Erythroblast (primary cell): ENCODE data around the gene A3GALT2.
A peak's percentile ranks its signal among the peaks of the same experiment; 100 is the strongest.

Experiments used
- DNase-seq, 2 experiments: peaks; one replicate each; lab custom pipeline; 2025; lab: John Stamatoyannopoulos, UW
- GATA1 ChIP-seq: IDR thresholded peaks from 2 replicates; pipeline ENCODE4 v1.6.1; 2011; ENCODE audit warnings: low read depth, mild to moderate bottlenecking, control low read depth, low read length, moderate library complexity
- POLR2A ChIP-seq: IDR thresholded peaks from 2 replicates; pipeline ENCODE4 v1.6.1; 2011; ENCODE audit warnings: mild to moderate bottlenecking, low read length

Gene A3GALT2

GRCh38 chr1:33268927-33269610, 51.8 kb downstream of the A3GALT2 start:
- DNase-seq = no peak
- TF ChIP-seq POLR2A (no peak), GATA1 (no peak)

DNA sequence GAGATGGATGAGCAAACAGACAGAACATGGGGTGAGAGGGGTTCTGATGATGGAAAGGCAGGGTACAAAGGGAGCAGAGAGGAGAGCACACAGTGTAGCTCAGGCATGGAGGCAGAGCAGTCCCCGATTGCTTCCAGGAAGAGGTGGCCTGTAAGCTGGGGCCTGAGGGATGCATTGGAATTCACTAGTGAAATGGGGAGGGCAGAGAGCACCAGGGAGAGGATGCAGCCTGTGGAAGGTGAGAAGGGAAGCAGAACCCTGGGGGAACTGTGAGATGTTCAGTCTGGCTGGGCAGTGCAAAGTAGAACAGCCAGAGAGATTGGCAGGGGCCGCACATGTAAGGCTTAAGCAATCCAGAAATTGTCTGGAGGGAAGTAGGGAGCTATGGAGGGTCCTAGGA, 52.4 kb downstream of the A3GALT2 start:
- no peak for DNase-seq

DNA sequence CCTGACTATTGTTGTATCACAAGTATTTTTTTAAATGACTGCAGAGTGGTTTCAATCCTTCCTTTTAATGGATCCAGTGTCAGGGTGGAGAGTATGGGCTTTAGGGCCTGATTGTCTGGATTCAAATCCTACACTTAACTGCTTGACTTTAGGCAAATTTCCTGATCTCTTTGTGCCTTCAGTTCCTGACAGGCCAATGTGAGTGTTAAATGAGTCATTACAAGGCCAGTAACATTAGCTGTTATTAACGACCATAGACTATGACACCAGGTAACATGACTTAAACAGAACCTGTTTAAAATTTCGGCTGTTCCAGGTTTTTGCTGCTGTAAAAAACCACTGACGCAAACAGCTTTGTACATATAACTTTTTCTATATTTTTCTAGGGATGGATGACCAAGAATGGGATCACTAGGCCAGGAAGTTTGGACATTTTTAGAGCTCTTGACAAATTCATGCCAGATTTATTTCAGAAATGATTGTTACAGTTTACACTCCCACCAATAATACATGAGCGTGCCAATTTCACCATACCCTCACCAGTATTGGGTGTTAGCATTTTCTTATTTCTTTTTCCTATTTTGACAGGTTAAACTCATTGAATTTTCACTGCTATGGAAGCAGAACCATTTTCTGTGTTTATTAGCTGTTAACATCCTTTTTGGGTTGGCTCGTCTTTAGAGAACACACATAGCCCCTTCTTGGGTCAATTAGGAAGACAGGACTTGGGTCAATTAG, 53.3 kb downstream of the A3GALT2 start:
- TF ChIP-seq POLR2A (no peak), GATA1 (no peak)

More for the DNA sequence above, 52.4 kb downstream of the A3GALT2 start:
- no peak for TF ChIP-seq GATA1
- TF ChIP-seq POLR2A = no peak

GRCh38 chr1:33266766-33267165, 54.1 kb downstream of the A3GALT2 start:
- DNase-seq = no peak

More for the DNA sequence above, 53.3 kb downstream of the A3GALT2 start:
- DNase-seq = no peak

DNA sequence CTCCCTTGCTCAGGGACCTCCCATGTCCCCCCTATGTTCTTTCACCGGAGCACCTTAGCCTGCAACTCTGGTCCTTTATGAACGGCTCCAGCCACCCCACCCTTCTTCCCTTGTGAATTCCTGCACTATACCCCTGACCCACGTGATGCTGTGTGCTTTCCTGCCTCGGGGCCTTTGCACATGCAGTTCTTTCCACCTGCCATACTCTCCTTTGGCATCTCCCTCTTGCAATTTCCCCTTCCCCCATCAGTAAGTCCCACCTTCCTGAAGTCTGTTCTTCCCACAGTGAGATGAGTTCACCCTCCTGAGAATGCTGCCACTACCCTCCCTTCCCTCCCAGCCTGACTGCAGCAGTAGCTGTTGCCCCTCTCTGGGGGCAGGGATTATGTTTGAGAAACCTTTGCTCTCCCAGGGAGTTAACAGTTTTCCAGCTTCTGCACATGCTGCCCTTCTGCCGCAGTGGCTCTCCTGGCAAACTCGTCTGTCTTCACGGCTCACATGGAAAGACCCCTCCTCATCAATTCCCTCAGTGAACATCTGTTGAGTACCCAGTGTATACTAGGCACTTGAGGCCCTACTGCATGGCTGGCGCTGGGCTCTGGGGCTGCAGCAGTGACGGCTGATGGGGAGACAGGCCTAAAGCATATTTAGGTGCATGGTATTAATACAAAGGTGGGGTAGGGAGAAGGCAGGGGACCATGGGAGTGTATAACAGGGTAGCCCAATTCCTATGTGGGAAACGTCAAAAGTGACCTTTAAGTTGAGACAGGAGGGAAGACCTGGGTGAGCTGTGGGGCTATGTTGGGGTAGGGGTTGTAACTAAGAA, 54.9 kb downstream of the A3GALT2 start:
- TF ChIP-seq GATA1 (no peak), POLR2A (no peak)
- no peak for DNase-seq

More at GRCh38 chr1:33266766-33267165, 54.1 kb downstream of the A3GALT2 start:
- TF ChIP-seq POLR2A (no peak), GATA1 (no peak)

DNA sequence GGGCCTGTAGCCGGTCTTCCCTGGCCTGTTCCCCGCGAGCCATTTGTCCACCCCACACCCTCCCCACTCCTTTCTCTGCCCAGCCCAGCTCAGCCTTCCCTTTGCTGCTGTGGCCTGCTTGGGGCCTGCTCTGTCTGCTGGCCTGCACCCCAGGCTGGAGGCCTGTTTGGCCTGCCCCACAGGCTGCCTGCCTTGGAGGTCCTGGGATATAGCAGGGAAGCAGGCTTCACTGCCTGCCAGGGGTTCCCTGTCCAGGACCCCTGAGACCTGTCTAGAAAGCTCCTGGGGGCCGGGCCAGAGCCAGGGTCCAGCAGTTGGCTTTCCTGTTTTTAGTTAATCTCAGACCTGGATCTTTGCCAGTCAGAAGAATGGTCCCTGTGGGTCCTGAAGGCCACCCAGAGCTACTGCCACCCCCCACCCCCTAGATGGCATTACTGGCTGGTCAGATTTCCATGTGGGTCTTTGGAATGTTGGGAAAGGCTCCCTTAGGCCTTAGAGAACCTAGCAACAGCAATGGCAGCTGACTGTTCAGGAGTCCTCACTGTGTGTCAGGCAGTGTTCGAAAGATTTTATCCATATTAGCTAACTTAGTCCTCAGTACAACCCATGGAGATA, 56.9 kb downstream of the A3GALT2 start:
- no peak for TF ChIP-seq POLR2A
- TF ChIP-seq GATA1 = no peak
- no peak for DNase-seq

GRCh38 chr1:33261344-33261743, 59.6 kb downstream of the A3GALT2 start:
- no peak for TF ChIP-seq POLR2A
- TF ChIP-seq GATA1 = no peak
- DNase-seq = no peak

GRCh38 chr1:33260439-33260838, 60.5 kb downstream of the A3GALT2 start:
- no peak for TF ChIP-seq POLR2A
- TF ChIP-seq GATA1 = no peak
- DNase-seq = no peak

- TF ChIP-seq POLR2A (no peak), GATA1 (no peak)
- DNase-seq = no peak
These were observed 61.0 kb downstream of the A3GALT2 start for GRCh38 chr1:33259879-33260278.

DNA sequence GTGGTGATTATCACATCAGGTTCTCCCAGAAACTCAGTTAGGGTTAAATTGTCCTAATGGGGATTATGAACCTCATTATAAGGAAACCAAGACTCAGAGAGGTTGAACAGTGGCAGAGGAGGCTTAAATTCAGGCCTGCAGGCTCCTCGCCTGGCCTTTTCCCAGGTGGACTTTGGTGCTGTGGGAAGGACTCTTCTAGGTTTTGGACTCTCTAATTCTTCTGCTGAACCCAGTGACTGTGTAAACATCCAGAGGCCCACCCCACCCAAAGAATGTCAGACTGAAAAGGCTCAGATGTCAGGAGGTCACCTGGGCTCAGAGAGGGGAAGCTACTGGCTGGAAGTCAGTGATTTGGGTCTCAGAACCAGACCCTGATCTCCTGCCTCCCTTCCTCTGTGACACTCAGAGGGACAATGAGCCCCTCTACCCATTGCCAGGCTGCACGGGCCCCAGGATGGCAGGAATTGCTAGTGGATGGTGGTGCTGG, 62.1 kb downstream of the A3GALT2 start:
- DNase-seq = no peak
- TF ChIP-seq POLR2A (no peak), GATA1 (no peak)

GRCh38 chr1:33257772-33258712, 62.9 kb downstream of the A3GALT2 start:
- no peak for TF ChIP-seq POLR2A
- TF ChIP-seq GATA1 = no peak

DNA sequence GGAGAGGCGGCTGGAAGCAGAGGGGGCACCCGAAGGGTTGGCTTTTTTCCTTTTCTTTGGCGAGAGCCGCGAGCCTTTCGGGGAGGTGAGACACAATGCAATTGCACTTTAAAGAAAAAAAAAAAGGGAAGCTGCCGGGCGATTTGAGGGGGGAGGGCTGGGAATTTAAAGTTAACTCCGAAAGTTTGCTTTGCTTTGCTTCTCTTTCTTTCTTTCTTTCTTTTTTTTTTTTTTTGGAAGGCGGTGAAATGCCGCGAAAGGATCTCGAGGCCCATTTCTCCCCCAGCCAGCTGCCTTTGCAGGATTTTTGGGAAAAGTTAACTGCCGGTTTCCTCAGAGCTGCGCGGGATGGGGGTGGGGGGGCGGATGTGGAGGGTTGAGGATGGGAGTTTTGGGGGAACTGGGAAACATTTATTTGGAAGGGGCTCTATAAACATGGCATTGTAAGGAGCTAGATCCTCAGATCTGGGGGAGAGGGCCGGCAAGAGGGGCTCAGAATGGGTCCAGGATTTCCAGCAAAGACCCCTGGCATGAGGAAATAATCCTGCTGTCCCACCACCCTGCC, 63.6 kb downstream of the A3GALT2 start:
- DNase-seq = no peak
- TF ChIP-seq POLR2A (no peak), GATA1 (no peak)

More at GRCh38 chr1:33257772-33258712, 62.9 kb downstream of the A3GALT2 start:
- peak in 1 of 2 experiments; percentile 16 for DNase-seq
